Renal cortex interstitium (tissue), 11 donors: ENCODE results near the gene MRPS14. TPM values are rescaled to one million over a fixed set of nuclear protein-coding genes. Genes with fewer than 3 reads are reported as not detected.
"Not testable (repeated sequence)": the region's sequence is repeated elsewhere in the genome, so short reads cannot be mapped to it uniquely, and the experiment has no call there.

Experiments
- DNase-seq, 11 donors: peaks; one replicate each; pipeline ENCODE4 v3.0.0-alpha.2; 2013; ENCODE audit warnings: low read depth in 9 of 11, low spot score in 4 of 11; ENCODE audit errors: extremely low read depth in 1 of 11
- polyA plus RNA-seq, 3 donors: library from polyadenylated mRNA; unstranded; fragments of 120-200 nt; gene quantifications; one replicate each; pipeline ENCODE4 v1.2.1, GENCODE V29; 2013; ENCODE audit not compliant: insufficient read length in 3 of 3

MRPS14 gene
- polyA plus RNA-seq, 3 donors, result 44.8 to 52.0 (median 47.5) TPM

DNA sequence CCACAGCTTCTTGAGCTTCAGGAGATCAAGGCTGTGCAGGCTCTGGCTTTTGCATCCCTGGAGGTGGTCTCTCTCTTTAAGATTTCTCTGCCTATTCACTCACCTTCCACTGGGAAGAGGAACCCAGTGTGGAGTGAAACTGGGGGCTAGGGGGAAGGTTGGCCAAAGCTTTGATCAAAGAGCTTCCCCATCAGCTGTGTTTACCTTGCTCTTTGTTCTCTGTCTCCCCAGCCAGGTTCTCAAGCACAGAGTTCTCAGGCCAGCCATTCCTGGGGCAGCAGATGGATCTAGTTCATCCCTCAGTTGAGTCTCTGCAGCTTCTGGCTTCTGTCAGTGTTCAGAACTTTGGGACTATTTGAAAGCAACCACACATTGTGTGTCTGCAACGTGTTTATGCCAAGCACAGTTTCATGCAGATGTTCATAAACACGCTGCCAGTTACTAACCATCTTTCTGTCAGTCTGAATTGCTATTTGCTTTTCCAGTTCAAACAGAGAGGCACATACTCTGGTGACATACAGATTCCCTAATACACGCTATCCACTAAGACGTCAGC lies 17.2 kb upstream of the MRPS14 start:
- DNase-seq, result no peak

DNA sequence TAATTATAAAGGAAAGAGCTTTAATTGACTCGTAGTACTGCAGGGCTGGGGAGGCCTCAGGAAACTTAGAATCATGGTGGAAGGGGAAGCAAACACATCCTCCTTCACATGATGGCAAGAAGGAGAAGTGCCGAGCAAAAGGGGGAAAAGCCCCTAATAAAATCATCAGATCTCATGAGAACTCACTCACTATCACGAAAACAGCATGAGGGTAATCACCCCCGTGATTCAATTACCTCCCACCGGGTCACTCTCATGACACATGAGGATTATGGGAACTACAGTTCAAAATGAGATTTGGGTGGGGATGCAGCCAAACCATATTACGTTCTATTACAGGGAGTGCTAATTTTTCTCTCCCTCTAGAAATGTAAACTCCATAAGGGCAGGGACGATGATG lies 14.2 kb upstream of the MRPS14 start:
- no peak for DNase-seq

DNA sequence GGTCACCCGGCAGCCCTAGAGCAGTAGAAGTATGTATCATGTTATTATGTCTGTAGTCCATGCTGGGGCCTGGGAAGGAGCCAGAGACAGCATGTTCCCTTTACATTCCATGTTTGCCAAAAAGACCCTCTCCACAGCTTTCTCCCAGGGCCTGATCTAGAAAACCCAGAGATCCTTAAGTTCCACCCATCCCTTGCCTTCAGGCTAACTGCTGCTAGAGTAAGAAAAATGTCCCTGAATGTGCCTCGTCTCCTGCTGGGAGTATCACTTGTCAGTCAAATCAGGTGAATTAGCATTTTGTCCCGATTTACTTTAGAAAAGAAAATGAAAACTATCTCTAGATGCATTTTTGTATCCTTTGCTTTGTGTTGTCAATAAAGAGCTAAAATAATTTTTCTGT lies 13.3 kb upstream of the MRPS14 start:
- DNase-seq, result no peak

GRCh38 chr1:175035865-175036264 lies 12.6 kb upstream of the MRPS14 start:
- DNase-seq, result no peak

DNA sequence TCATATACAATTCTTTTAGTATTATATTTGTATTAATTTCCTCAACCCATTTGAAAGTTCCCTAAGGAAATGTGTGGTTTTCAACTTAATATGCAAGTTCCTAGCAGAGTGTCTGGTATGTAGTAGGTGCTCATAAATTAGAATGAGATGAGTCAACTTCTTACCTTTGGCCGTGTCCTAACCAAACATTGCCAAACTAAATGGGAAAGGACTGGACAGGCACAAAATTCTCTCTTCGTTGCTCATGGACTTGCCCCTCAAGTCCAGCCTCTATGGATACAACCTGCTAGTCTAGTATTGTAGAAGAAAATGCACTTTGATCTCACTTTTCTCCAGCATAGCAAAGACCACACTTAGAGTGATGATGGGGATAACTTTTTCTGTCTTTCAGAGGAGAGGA lies 11.6 kb upstream of the MRPS14 start:
- DNase-seq, result no peak

DNA sequence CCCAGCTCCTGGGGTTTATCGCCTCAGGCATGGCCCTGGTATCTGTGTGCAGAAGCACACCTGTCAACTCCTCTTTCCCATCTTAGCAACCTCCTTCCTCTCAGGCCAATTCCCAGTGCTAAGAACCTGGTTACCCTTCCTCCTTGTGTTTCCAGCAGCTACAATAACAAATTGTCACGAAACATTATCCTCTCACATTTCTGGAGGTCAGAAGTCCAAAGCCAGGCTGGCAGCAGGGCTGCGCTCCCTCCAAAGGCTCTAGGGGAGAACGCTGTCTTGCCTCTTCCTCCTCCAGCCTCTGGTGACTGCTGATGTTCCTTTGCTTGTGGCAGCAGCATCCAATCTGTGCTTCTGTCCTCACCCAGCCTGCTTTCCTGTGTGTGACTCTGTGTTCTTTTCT lies 10.7 kb upstream of the MRPS14 start:
- peak in 2 of 11 donors; percentile 44 to 53 for DNase-seq

- no peak for DNase-seq
Observed at GRCh38 chr1:175024773-175025172, 1.5 kb upstream of the MRPS14 start.

- not testable (repeated sequence) for DNase-seq
Observed at GRCh38 chr1:175023922-175024242, 657 bp upstream of the MRPS14 start.

- DNase-seq, result no peak
Observed at GRCh38 chr1:175019524-175019923, 3.7 kb downstream of the MRPS14 start.

- no peak for DNase-seq
Observed at GRCh38 chr1:175015243-175015642, 8.0 kb downstream of the MRPS14 start.

DNA sequence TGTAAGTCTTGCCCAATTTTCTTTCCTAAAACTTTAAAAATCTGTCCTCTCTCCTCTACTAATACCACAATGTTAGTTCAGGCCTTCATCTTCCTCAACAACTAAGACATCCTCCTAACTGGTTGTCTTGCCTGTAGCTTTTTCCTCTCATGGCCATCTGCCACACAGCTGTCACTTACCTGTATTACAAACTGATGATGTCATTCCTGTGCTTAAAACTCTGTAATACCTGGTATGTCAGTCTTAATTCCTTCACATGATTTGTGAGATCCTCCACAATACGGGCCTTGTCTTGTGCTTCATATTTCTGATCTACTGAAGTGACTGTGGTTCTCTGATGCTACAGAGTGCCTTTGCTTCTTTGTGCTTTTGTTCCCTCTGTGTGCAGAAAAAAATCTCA lies 9.8 kb downstream of the MRPS14 start:
- no peak for DNase-seq

GRCh38 chr1:175009532-175009931 lies 13.7 kb downstream of the MRPS14 start:
- DNase-seq, result no peak

DNA sequence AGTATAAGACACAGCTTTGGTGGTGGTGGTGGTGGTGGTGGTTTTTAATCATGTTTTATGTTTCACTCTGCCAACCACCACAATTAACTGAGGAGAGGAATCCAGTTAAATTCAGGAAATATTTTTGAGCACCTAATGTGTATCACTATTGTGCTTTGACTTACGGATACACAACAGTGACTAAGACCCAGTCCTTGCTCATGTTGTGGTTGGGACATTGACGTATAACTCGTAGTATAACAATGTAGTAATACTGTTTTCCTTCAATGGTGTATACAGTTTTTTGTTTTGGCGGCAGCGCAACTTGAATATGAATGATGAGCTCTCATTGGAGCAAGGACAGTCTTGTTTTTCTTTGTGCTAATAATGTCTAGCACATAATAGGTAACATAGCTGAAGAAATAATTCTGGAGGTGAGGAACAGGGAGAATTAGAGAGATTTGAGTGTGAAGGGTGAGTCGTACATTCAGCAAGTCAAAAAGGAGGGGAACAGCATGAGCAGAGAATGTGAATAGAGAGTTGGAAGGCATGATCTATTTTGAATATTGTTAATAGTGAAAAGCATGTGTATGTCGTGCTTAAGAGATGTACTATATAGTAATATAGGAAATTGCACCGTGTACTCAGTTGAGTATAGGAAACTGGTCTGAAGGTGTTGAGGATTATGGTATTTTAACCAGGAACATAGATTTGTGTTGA lies 18.0 kb downstream of the MRPS14 start:
- no peak for DNase-seq

GRCh38 chr1:175003521-175003920 lies 19.7 kb downstream of the MRPS14 start:
- DNase-seq, result no peak

- no peak for DNase-seq
Observed at GRCh38 chr1:175002910-175003517, 20.2 kb downstream of the MRPS14 start.

- no peak for DNase-seq
Observed at GRCh38 chr1:175000697-175001187, 22.5 kb downstream of the MRPS14 start.

GRCh38 chr1:174999936-175000696 lies 23.1 kb downstream of the MRPS14 start, which contains the start of gene CACYBP:
CACYBP (plus strand) TSS chr1:174999947; CDS start chr1:175000181, 234 bp downstream.
- peak in 4 of 11 donors; percentile 9 to 27 (median 22) for DNase-seq

- peak; percentile 97 to 100 (median 98) for DNase-seq
Observed at GRCh38 chr1:174999216-174999935, 23.8 kb downstream of the MRPS14 start.

DNA sequence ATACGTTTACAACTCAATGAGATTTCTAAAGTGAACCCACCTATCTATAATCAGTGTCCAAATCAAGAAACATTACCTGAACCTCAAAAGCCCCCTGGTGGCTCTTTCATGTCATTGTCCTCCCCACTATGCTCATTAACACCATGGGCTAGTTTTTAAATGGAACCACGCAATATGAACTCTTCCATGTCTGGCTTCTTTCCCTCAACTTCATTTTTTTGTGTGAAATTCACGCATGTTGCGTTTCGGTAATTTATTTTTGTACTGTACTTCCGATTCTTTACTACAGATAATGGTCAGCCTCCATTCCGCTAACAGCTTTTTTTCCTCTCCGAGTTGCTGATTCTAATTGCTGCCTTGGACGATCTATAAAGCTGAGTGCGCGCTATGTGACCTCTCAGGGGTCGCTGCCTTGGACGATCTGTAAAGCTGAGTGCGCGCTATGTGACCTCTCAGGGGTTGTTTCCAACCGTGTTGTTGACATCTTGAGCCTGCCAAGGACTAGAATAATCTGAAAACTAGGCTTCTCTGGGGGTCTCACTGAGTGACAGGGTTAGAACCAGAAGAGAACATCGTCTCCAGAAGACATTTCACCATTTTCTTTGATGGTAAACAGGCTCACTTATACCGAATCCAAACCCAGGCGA lies 24.5 kb downstream of the MRPS14 start:
- peak in 10 of 11 donors; percentile 34 to 73 (median 54) for DNase-seq
